Lower leg skin (tissue), 4 donors: ENCODE results near the gene ZHX3. TPM values are rescaled to one million over a fixed set of nuclear protein-coding genes. Genes with fewer than 3 reads are reported as not detected.

Source experiments
- DNase-seq, 2 donors: peaks; one replicate each; pipeline ENCODE4 v3.0.0-alpha.2; 2019; ENCODE audit warnings: low spot score in 2 of 2
- H3K4me3 ChIP-seq: fragments of 200-600 bp; sonication (generic); 2 replicates; pipeline ENCODE4 v1.5.1; 2017; ENCODE audit warnings: mild to moderate bottlenecking, low read depth; ENCODE audit not compliant: poor library complexity, severe bottlenecking
- POLR2A ChIP-seq, 2 donors: fragments of 450-650 bp; IDR thresholded peaks; one replicate each; pipeline ENCODE4 v1.6.1; 2016 to 2017; ENCODE audit warnings: antibody characterized with exemption in 2 of 2, mild to moderate bottlenecking in 1 of 2, moderate library complexity in 1 of 2
- WGBS, 2 donors: methylation state at CpG; one replicate each; pipeline ENCODE4 v1.1.5; 2018; 5-methylcytosine and 5-hydroxymethylcytosine counted together
- intact Hi-C: fragments of 100-400 bp; cut with DNase I; formaldehyde crosslinking; loops from one replicate; pipeline ENCODE4 v1.15.0; 2023; ENCODE audit warnings: low total_unique reads
- total RNA-seq, 4 donors: library from RNA; depleted of rRNA; stranded (reverse); fragments of >200 nt; gene quantifications; one replicate each; pipeline ENCODE4 v1.1.0, GENCODE V29; 2016
- TF ChIP-seq, protein P1 (sequence below), 3 donors: fragments of 450-650 bp; IDR thresholded peaks; one replicate each; pipeline ENCODE4 v1.5.1; 2016; ENCODE audit warnings: antibody characterized with exemption in 3 of 3, mild to moderate bottlenecking in 3 of 3, moderate library complexity in 2 of 3

The ZHX3 gene
- total RNA-seq, 4 donors from 2014 or later: 19.3 to 33.1 (median 25.5) TPM

DNA sequence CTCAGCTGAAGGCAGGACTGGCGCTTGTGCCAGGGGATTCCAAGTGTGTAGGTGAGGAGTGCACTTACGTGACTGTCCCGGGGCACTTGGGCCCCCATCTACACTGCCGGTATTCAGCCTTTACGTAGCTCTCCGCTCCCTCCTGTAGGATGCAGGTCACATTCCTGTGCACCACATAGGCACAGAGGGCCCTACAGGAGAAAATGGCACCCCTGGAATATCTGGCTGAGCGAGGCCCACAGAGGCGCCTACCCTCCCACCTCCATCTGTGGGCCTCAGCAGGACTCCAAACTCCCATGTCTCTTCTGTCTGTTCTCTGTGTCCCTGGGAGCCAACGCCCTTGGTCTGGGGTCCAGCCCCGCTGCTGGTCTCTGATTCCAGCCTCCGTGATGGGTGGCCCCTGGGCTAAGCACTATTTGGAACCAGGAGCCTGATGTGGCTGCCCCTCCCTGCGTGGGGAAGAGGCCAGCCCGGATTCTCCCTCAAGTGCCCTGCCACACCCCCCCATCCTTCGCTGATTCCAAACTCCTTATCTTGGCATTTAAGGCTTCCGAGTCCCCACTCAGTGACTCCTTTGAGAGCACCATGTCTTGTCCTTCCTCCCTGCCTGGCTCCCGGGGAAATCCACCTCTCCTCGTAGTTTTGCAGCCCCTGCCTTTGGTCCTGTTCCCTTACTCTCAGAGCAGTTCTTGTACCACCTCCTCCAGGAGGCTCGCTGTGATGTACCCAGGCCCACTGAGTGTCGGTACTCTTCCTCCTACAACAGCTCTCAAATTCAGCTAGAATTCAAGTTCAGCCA lies 47.6 kb upstream of the ZHX3 start:
- H3K4me3 ChIP-seq: no peak overlapping the region
- TF ChIP-seq, protein P1, sequence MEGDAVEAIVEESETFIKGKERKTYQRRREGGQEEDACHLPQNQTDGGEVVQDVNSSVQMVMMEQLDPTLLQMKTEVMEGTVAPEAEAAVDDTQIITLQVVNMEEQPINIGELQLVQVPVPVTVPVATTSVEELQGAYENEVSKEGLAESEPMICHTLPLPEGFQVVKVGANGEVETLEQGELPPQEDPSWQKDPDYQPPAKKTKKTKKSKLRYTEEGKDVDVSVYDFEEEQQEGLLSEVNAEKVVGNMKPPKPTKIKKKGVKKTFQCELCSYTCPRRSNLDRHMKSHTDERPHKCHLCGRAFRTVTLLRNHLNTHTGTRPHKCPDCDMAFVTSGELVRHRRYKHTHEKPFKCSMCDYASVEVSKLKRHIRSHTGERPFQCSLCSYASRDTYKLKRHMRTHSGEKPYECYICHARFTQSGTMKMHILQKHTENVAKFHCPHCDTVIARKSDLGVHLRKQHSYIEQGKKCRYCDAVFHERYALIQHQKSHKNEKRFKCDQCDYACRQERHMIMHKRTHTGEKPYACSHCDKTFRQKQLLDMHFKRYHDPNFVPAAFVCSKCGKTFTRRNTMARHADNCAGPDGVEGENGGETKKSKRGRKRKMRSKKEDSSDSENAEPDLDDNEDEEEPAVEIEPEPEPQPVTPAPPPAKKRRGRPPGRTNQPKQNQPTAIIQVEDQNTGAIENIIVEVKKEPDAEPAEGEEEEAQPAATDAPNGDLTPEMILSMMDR (IDR thresholded peaks at IDR 0.05): no peak
- TF ChIP-seq POLR2A (IDR thresholded peaks at IDR 0.05): no peak
- no peak for DNase-seq
- intact Hi-C loops: no loop called here
- 78 to 82% methylated on average over 19 of the region's 19 CpGs for WGBS, 2 donors

DNA sequence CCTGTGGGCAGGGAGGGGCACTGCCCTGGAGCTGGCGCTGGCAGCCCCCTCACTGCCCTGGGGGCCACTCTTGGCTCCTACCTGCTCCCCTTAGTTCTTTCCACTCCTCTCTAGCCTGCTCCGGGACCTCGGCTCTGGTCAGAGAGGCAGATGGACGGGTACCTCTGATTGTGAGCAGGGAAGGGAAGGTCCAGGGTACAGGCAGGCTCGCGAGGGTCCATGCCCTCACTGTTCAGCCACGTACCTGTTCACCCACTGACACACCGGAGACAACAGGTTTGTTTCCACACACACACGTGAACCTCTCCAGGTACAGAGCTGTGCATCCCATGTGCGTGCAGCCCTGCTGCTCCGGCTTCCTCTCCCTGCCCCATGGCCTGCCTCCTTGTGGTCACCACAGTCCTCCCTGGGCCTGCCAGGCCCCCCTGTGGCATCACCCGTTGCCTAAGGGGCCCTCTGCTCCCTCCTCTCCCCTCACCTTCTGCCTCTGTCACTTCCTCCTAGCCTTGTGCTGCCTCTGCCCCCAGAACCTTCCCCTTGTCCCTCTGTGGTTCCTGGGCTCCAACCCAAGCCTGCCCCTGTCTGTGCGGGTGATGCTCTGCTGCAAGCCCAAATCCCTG lies 46.8 kb upstream of the ZHX3 start:
- H3K4me3 ChIP-seq: no peak overlapping the region
- TF ChIP-seq, protein P1 (IDR thresholded peaks at IDR 0.05): no peak
- TF ChIP-seq POLR2A (IDR thresholded peaks at IDR 0.05): no peak
- intact Hi-C loops: no loop called here
- WGBS, 2 donors: 84 to 91% methylated on average over 13 of the region's 13 CpGs
- DNase-seq: no peak

DNA sequence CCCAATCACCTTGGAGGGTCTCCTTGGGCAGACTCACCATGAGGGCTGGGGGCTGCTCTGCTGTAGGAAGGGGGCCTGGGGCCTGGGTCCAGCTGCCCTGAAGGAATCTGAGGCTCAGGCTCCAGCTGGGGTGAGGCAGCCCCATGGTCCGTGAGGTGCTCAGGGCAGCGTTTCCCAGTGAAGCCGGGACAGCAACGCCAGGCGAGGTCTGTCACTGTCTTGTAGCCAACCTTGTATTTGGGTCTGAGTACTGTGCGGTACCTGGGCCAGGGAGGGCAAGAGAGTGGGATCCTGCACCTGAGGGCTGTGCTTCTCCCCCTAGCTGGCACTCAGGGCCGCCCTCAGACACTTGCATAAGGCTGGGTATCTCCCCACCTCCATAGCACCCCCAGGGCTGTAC lies 46.1 kb upstream of the ZHX3 start:
- DNase-seq: no peak
- TF ChIP-seq POLR2A (IDR thresholded peaks at IDR 0.05): no peak
- TF ChIP-seq, protein P1 (IDR thresholded peaks at IDR 0.05): no peak
- 91 to 95% methylated on average over 3 to 7 of the region's 7 CpGs for WGBS, 2 donors
- no peak overlapping the region for H3K4me3 ChIP-seq
- intact Hi-C loops: no loop called here

DNA sequence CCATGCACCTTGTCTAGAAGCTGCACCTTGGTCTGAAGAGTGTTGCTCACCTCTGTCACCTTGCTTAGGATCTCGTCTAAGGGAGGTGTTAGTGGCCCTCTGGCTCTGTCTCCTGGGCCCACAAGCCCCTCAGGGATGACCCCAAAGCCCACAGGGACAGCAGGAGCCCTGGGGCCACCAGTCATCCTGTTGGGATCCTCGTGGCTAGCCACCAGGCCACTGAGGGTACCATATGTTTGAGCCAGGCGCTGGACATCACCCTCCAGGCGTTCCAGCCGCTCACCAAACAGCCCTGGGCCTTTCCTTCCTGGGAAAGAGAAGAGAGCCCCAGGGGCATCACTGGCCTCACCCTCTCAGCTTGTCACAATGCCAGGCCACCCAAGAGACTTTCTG lies 45.2 kb upstream of the ZHX3 start:
- no peak for TF ChIP-seq POLR2A (IDR thresholded peaks at IDR 0.05)
- TF ChIP-seq, protein P1 (IDR thresholded peaks at IDR 0.05): no peak
- intact Hi-C loops: no loop called here
- DNase-seq: no peak
- WGBS, 2 donors: 78 to 83% methylated on average over 4 to 5 of the region's 5 CpGs
- H3K4me3 ChIP-seq: no peak overlapping the region

DNA sequence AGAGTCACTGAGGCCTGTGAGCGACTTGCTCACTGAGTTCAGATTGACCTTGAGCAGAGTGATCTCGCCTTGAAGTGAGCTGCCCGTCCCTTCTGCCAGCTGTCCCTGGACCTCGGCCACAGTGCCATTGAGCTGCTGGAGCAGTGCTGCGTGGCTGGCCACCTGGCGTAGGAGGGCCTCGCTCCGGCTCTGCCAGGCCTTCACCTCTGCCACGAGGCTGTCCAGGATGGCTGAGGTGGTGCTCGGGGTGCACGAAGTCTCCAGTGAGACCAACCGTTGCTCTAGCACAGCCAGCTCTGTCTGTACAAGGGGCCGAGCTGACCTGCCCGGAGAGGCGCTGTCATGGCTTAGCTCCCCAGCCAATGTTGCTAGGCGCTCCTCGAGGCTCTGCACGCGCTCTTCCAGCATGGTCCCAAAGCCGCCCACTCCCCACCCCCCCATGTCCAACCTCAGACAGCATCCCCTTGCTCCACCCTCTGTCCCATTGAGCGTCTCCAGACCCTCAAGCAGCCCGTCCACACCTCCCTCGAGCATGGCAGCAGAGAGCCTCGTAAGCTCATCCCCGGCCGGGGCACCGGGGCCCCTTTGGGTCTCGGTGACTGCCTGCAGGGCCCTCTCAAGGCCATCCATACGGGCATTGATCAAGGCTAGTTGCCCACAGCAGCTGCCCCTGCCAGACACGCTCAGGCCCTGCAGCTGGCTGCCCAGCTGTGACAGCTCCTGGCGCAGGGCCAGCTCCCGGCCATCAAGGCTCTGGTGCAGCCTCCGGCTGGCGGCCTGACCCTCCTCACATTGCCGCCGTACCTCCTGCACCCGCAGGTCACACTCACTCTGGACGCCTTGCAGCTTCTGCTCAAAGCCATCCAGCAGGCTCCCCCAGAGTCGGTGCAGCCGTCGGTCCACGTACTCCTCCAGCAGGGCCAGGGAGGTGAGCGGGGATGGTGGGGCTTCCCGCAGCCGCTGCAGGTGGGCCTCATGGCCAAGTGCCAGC lies 44.5 kb upstream of the ZHX3 start:
- WGBS, 2 donors: 85 to 87% methylated on average over 39 to 43 of the region's 45 CpGs
- intact Hi-C loops: no loop called here
- no peak for DNase-seq
- H3K4me3 ChIP-seq: no peak overlapping the region
- TF ChIP-seq, protein P1 (IDR thresholded peaks at IDR 0.05): no peak
- no peak for TF ChIP-seq POLR2A (IDR thresholded peaks at IDR 0.05)
